Keratinocyte (primary cell): ENCODE results near the gene DNAH8.

Experiments
- EZH2 ChIP-seq: IDR thresholded peaks from one replicate; pipeline ENCODE4 v1.6.1; 2012; ENCODE audit warnings: inconsistent platforms, mild to moderate bottlenecking, low read length, moderate library complexity
- TF ChIP-seq, protein P1 (sequence below), 3 experiments: IDR thresholded peaks in 1 of 3; conservative IDR thresholded peaks in 1 of 3; optimal IDR thresholded peaks in 1 of 3; 2 replicates in 2 of 3; 3 replicates in 1 of 3; pipeline versions ENCODE3 to v1.5.1; 2011; ENCODE audit warnings: low read length in 3 of 3, mild to moderate bottlenecking in 3 of 3, moderate library complexity in 2 of 3, control low read depth in 1 of 3, inconsistent platforms in 1 of 3; ENCODE audit not compliant: insufficient read depth in 2 of 3; ENCODE audit errors: extremely low read depth in 1 of 3

DNA sequence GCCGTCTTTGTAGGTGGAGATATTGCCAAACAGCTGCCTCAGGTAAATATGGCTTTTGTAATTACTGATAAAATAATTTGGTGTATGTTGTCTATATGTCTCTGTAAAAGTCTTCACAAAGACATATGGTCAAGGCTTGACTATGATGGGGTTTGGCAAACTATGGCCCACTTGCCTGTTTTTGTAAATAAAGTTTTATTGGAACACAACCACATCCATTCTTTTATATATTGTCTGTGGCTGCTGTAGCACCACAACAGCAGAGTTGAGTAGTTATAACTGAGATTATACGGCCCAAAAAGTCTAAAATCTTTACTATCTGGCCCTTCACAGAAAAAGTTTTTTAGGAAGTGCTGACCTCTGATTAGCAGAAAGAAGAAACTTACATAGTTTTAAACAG is 133.6 kb downstream of the DNAH8 start:
- TF ChIP-seq, protein P1, sequence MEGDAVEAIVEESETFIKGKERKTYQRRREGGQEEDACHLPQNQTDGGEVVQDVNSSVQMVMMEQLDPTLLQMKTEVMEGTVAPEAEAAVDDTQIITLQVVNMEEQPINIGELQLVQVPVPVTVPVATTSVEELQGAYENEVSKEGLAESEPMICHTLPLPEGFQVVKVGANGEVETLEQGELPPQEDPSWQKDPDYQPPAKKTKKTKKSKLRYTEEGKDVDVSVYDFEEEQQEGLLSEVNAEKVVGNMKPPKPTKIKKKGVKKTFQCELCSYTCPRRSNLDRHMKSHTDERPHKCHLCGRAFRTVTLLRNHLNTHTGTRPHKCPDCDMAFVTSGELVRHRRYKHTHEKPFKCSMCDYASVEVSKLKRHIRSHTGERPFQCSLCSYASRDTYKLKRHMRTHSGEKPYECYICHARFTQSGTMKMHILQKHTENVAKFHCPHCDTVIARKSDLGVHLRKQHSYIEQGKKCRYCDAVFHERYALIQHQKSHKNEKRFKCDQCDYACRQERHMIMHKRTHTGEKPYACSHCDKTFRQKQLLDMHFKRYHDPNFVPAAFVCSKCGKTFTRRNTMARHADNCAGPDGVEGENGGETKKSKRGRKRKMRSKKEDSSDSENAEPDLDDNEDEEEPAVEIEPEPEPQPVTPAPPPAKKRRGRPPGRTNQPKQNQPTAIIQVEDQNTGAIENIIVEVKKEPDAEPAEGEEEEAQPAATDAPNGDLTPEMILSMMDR (optimal IDR thresholded peaks at IDR 0.05 in 1 of 3, IDR thresholded peaks at IDR 0.05 in 1 of 3, conservative IDR thresholded peaks at IDR 0.05 in 1 of 3; ENCODE audit: extremely low read depth in 1 of 3, insufficient read depth in 2 of 3, low read length in 3 of 3): no peak
- TF ChIP-seq EZH2: no peak
